ENCODE measurements around the gene DOCK4.

DOCK4 gene

DNA sequence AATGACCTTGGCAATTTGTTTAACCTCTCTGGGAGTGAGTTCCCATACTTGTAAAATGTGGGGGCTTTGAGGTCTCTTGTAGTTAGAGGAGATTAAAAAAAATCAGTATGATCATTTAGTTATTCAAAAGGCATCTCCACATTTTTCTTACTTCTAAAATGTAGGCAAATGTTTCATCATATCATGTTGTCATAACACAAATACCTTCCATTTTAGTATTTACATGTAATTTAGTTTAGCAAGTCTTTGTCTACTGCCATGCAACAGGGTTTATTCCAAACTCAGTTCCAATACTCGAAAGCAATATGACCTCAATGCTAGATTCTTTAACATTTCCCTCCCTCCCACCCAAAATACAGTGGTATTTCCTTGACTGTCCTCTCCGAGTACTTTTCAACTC, 381.2 kb downstream of the DOCK4 start:
- TF ChIP-seq, protein P1, sequence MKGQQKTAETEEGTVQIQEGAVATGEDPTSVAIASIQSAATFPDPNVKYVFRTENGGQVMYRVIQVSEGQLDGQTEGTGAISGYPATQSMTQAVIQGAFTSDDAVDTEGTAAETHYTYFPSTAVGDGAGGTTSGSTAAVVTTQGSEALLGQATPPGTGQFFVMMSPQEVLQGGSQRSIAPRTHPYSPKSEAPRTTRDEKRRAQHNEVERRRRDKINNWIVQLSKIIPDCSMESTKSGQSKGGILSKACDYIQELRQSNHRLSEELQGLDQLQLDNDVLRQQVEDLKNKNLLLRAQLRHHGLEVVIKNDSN (IDR thresholded peaks at IDR 0.05): no peak
- no peak for TF ChIP-seq FOXM1 (IDR thresholded peaks at IDR 0.05; ENCODE audit: borderline replicate concordance, low read depth)

DNA sequence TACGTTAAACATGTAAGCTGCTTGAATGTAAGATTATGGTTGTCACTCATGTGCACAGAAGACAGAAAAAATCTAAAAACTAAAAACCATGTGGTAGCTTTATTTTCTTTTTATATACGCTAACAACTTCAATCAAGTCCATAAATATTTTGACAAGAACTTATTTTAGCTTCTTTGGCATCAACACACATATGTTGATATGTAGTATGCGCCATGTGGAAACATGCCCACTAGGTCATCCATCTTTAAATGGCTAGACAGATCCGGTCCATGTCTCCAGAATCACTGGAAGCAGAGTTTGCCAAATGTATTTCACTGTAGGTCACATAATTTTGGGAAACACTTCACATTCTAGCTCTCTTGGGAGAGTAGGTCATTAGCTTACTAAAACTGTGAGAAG, 382.4 kb downstream of the DOCK4 start:
- TF ChIP-seq, protein P1 (IDR thresholded peaks at IDR 0.05): no peak
- TF ChIP-seq, protein P2, sequence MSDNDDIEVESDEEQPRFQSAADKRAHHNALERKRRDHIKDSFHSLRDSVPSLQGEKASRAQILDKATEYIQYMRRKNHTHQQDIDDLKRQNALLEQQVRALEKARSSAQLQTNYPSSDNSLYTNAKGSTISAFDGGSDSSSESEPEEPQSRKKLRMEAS (IDR thresholded peaks at IDR 0.05): no peak
- TF ChIP-seq TAF1 (IDR thresholded peaks at IDR 0.05; ENCODE audit: low read depth) (no peak), TCF12 (IDR thresholded peaks at IDR 0.05; ENCODE audit: low read depth) (no peak), RAD21 (IDR thresholded peaks at IDR 0.05; ENCODE audit: low read depth) (no peak), ZBTB7A (IDR thresholded peaks at IDR 0.05; ENCODE audit: low read depth) (no peak), CREB1 (IDR thresholded peaks at IDR 0.05; ENCODE audit: low read depth) (no peak), EGR1 (IDR thresholded peaks at IDR 0.05) (no peak), FOXM1 (IDR thresholded peaks at IDR 0.05; ENCODE audit: borderline replicate concordance, low read depth) (no peak)

DNA sequence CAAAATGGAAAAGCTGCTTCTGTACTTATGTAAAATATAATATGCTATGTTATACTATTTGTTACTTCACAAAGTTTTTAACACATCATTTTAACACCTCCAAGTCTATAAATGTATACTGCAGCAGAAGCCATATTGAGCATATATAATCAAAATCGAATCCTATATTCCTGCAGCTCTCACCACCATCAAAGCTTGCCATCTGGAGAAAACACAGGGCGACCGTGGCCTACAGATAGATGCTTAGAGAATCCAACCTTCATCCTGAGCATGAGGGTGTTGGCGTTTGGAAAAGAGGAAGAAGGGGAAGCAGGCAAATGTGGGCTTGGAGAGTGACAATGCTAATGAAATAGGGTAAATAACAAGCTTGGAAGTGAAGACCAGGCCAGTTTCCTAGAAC, 385.2 kb downstream of the DOCK4 start:
- TF ChIP-seq TCF12 (IDR thresholded peaks at IDR 0.05; ENCODE audit: low read depth) (no peak), FOXM1 (IDR thresholded peaks at IDR 0.05; ENCODE audit: borderline replicate concordance, low read depth) (no peak), TEAD4 (IDR thresholded peaks at IDR 0.05) (no peak), EP300 (IDR thresholded peaks at IDR 0.05; ENCODE audit: borderline replicate concordance) (no peak), TAF1 (IDR thresholded peaks at IDR 0.05; ENCODE audit: low read depth) (no peak), RAD21 (IDR thresholded peaks at IDR 0.05; ENCODE audit: low read depth) (no peak)
- TF ChIP-seq, protein P2 (IDR thresholded peaks at IDR 0.05): no peak
- TF ChIP-seq, protein P1 (IDR thresholded peaks at IDR 0.05): no peak
- TF ChIP-seq, protein P3, sequence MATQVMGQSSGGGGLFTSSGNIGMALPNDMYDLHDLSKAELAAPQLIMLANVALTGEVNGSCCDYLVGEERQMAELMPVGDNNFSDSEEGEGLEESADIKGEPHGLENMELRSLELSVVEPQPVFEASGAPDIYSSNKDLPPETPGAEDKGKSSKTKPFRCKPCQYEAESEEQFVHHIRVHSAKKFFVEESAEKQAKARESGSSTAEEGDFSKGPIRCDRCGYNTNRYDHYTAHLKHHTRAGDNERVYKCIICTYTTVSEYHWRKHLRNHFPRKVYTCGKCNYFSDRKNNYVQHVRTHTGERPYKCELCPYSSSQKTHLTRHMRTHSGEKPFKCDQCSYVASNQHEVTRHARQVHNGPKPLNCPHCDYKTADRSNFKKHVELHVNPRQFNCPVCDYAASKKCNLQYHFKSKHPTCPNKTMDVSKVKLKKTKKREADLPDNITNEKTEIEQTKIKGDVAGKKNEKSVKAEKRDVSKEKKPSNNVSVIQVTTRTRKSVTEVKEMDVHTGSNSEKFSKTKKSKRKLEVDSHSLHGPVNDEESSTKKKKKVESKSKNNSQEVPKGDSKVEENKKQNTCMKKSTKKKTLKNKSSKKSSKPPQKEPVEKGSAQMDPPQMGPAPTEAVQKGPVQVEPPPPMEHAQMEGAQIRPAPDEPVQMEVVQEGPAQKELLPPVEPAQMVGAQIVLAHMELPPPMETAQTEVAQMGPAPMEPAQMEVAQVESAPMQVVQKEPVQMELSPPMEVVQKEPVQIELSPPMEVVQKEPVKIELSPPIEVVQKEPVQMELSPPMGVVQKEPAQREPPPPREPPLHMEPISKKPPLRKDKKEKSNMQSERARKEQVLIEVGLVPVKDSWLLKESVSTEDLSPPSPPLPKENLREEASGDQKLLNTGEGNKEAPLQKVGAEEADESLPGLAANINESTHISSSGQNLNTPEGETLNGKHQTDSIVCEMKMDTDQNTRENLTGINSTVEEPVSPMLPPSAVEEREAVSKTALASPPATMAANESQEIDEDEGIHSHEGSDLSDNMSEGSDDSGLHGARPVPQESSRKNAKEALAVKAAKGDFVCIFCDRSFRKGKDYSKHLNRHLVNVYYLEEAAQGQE (IDR thresholded peaks at IDR 0.05; ENCODE audit: low read depth): no peak

DNA sequence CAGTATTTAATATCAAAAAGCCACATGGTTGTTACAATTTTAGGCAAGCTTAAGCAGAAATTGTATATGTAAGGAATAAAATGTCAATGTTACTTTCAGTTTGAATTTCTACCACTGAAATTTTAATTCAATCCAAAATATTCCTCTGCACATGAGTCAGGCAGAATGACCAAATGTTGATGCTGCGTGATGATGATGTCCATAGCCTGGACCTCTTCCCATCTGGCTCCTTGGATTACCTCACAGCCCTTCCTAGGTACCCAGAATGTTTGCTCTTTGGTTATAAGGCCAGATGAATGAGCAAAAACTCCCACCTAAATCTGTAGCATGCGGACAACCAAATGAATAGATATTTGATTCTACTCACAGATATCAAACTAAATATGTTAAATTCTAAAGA, 385.6 kb downstream of the DOCK4 start:
- TF ChIP-seq, protein P3 (IDR thresholded peaks at IDR 0.05; ENCODE audit: low read depth): no peak
- TF ChIP-seq CEBPB (IDR thresholded peaks at IDR 0.05): no peak
- TF ChIP-seq, protein P1 (IDR thresholded peaks at IDR 0.05): no peak
- no peak for TF ChIP-seq FOXM1 (IDR thresholded peaks at IDR 0.05; ENCODE audit: borderline replicate concordance, low read depth)
- TF ChIP-seq EGR1 (IDR thresholded peaks at IDR 0.05): no peak
- TF ChIP-seq YY1 (IDR thresholded peaks at IDR 0.05; ENCODE audit: low read depth): no peak
- TF ChIP-seq ZBTB7A (IDR thresholded peaks at IDR 0.05; ENCODE audit: low read depth): no peak
- TF ChIP-seq TCF12 (IDR thresholded peaks at IDR 0.05; ENCODE audit: low read depth): no peak
- TF ChIP-seq CREB1 (IDR thresholded peaks at IDR 0.05; ENCODE audit: low read depth): no peak
- no peak for TF ChIP-seq EP300 (IDR thresholded peaks at IDR 0.05; ENCODE audit: borderline replicate concordance)
- TF ChIP-seq, protein P2 (IDR thresholded peaks at IDR 0.05): no peak
- no peak for TF ChIP-seq RAD21 (IDR thresholded peaks at IDR 0.05; ENCODE audit: low read depth)
- TF ChIP-seq NFIC (IDR thresholded peaks at IDR 0.05): no peak
- no peak for TF ChIP-seq TAF1 (IDR thresholded peaks at IDR 0.05; ENCODE audit: low read depth)

DNA sequence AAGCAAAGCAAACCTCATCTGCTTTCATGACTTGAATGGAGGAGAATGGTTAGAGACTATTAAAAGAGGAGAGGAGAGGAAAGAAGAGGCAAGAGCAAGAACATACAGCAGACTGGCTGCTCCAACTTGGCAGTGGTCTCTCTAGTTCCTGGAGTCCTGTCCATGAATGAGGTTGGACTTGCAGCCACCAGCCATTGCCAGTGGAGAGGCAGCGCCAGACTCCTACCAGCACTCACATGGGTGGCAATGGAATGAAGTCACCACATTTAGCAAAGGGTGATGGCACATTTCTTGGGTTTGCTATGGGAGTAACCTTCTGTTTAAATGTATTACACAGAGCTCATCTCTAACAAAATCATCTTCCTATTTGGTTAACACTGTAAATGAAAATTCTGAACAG, 386.1 kb downstream of the DOCK4 start:
- TF ChIP-seq RAD21 (IDR thresholded peaks at IDR 0.05; ENCODE audit: low read depth): no peak
- TF ChIP-seq NFIC (IDR thresholded peaks at IDR 0.05): no peak
- no peak for TF ChIP-seq TEAD4 (IDR thresholded peaks at IDR 0.05)
- no peak for TF ChIP-seq EGR1 (IDR thresholded peaks at IDR 0.05)
- TF ChIP-seq, protein P3 (IDR thresholded peaks at IDR 0.05; ENCODE audit: low read depth): no peak
- TF ChIP-seq, protein P2 (IDR thresholded peaks at IDR 0.05): no peak
- TF ChIP-seq YY1 (IDR thresholded peaks at IDR 0.05; ENCODE audit: low read depth): no peak
- no peak for TF ChIP-seq EP300 (IDR thresholded peaks at IDR 0.05; ENCODE audit: borderline replicate concordance)
- TF ChIP-seq FOXM1 (IDR thresholded peaks at IDR 0.05; ENCODE audit: borderline replicate concordance, low read depth): no peak
- no peak for TF ChIP-seq TCF12 (IDR thresholded peaks at IDR 0.05; ENCODE audit: low read depth)
- no peak for TF ChIP-seq CEBPB (IDR thresholded peaks at IDR 0.05)
- TF ChIP-seq, protein P1 (IDR thresholded peaks at IDR 0.05): no peak
- no peak for TF ChIP-seq ZBTB7A (IDR thresholded peaks at IDR 0.05; ENCODE audit: low read depth)
- no peak for TF ChIP-seq CREB1 (IDR thresholded peaks at IDR 0.05; ENCODE audit: low read depth)
- no peak for TF ChIP-seq TAF1 (IDR thresholded peaks at IDR 0.05; ENCODE audit: low read depth)
